HEK293T (cell line): ENCODE results near the gene DBH.

ENCODE experiments used
- CTCF ChIA-PET: fragments of 350-600 bp; formaldehyde crosslinking; extraction: SDS; loops from one replicate; lab custom pipeline; 2021; ENCODE audit warnings: antibody characterized with exemption, inconsistent platforms; lab: Yijun Ruan, JAX
- POLR2A ChIA-PET: fragments of 350-600 bp; formaldehyde crosslinking; extraction: SDS; loops from one replicate; lab custom pipeline; 2020; ENCODE audit warnings: antibody characterized with exemption, inconsistent platforms; lab: Yijun Ruan, JAX
- DNase-seq: peaks from one replicate; pipeline ENCODE4 v3.0.0; 2012; ENCODE audit warnings: mixed read lengths; ENCODE audit errors: extremely low spot score
- ARNT ChIP-seq: fragments of 450-650 bp; IDR thresholded peaks from 2 replicates; pipeline ENCODE4 v1.6.1; 2017; ENCODE audit warnings: mild to moderate bottlenecking
- BHLHE40 ChIP-seq: fragments of 450-650 bp; IDR thresholded peaks from 2 replicates; pipeline ENCODE4 v1.6.1; 2016; ENCODE audit warnings: mild to moderate bottlenecking, moderate library complexity, borderline replicate concordance
- CTBP1 ChIP-seq: fragments of 450-650 bp; IDR thresholded peaks from 2 replicates; pipeline ENCODE4 v1.6.1; 2016; ENCODE audit warnings: borderline replicate concordance
- ELF4 ChIP-seq: fragments of 450-650 bp; IDR thresholded peaks from 2 replicates; pipeline ENCODE4 v1.6.1; 2017; ENCODE audit warnings: antibody characterized with exemption
- FOXA1 ChIP-seq: fragments of 450-650 bp; IDR thresholded peaks from 2 replicates; pipeline ENCODE4 v1.6.1; 2016; ENCODE audit warnings: mild to moderate bottlenecking
- FOXK2 ChIP-seq: fragments of 450-650 bp; IDR thresholded peaks from 2 replicates; pipeline ENCODE4 v1.6.1; 2016; ENCODE audit warnings: mild to moderate bottlenecking
- FOXM1 ChIP-seq: fragments of 450-650 bp; IDR thresholded peaks from 2 replicates; pipeline ENCODE4 v1.6.1; 2017; ENCODE audit warnings: mild to moderate bottlenecking, borderline replicate concordance
- HDGF ChIP-seq: fragments of 450-650 bp; IDR thresholded peaks from 2 replicates; pipeline ENCODE4 v1.6.1; 2017; ENCODE audit warnings: antibody characterized with exemption, borderline replicate concordance
- L3MBTL2 ChIP-seq: fragments of 450-650 bp; conservative IDR thresholded peaks from 2 replicates; pipeline ENCODE4 v1.6.1; 2016; ENCODE audit warnings: mild to moderate bottlenecking
- LEF1 ChIP-seq: fragments of 450-650 bp; IDR thresholded peaks from 2 replicates; pipeline ENCODE4 v1.6.1; 2017; ENCODE audit warnings: mild to moderate bottlenecking, borderline replicate concordance
- NFRKB ChIP-seq: fragments of 450-650 bp; IDR thresholded peaks from 2 replicates; pipeline ENCODE4 v1.6.1; 2016; ENCODE audit warnings: mild to moderate bottlenecking, moderate library complexity
- SP1 ChIP-seq: fragments of 450-650 bp; IDR thresholded peaks from 2 replicates; pipeline ENCODE4 v1.6.1; 2017
- SUZ12 ChIP-seq: fragments of 450-650 bp; IDR thresholded peaks from 2 replicates; pipeline ENCODE4 v1.6.1; 2016; ENCODE audit warnings: mild to moderate bottlenecking
- TARDBP ChIP-seq: fragments of 450-650 bp; IDR thresholded peaks from 2 replicates; pipeline ENCODE4 v1.6.1; 2016
- ZNF384 ChIP-seq: fragments of 450-650 bp; IDR thresholded peaks from 2 replicates; pipeline ENCODE4 v1.6.1; 2016
- TF ChIP-seq, protein P1 (sequence below): fragments of 450-650 bp; IDR thresholded peaks from 2 replicates; pipeline ENCODE4 v1.6.1; 2016

The DBH gene

DNA sequence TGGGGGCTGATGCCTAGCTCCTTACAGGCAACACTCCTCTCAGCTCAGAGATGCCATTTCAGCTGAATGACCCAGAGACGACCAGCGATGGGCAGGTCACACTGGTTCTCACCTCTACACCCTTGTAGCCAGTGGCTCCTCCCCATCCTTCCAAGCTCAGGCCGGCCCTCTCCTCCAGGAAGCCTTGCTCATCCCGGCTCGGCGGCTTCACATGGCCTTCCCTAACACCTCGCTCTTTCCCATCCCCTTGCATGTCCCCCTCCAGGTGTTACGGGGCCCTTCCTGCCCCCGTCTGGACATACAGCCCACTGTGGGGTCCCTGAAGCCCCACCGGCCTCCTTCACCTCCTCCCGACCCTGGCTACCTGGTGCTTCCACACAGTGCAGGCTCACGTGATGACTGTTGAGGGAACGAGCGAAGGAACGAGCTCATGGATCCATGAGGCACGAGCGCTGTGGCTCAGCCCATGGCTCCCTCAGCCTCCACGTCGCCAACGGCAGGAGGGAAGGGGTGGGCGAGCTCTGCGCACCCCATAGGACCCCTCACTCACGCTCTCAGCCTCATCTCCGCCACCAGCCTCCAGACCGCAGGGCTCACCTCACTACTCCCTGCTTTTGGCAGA lies 56.3 kb downstream of the DBH start:
- TF ChIP-seq CTBP1 (no peak), LEF1 (no peak), FOXM1 (no peak), FOXA1 (no peak), SP1 (no peak), NFRKB (no peak), TARDBP (no peak), FOXK2 (no peak), ZNF384 (no peak), ARNT (no peak), HDGF (no peak), L3MBTL2 (no peak), ELF4 (no peak)
- TF ChIP-seq, protein P1, sequence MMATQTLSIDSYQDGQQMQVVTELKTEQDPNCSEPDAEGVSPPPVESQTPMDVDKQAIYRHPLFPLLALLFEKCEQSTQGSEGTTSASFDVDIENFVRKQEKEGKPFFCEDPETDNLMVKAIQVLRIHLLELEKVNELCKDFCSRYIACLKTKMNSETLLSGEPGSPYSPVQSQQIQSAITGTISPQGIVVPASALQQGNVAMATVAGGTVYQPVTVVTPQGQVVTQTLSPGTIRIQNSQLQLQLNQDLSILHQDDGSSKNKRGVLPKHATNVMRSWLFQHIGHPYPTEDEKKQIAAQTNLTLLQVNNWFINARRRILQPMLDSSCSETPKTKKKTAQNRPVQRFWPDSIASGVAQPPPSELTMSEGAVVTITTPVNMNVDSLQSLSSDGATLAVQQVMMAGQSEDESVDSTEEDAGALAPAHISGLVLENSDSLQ, result no peak
- CTCF ChIA-PET, result no interaction called here
- DNase-seq, result no peak
- POLR2A ChIA-PET, result no interaction called here

DNA sequence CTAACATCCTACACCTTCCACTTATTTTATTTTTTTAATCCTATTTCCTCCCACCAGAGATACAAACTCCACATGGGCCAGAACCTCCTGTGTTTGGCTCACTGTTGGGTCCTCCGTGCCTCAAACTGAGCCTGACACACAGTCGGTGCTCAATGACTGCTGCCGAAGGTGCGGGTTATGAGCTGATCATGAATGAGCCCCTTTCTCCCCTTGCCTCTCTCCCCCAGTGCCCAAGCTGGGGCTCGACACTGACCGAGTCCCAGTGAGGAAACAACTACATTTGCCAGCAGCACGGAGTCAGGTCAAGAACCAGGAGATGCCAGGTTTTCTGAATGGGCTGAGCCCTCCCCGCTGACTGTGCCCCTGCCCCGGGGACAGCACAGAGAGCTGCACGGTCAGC lies 57.0 kb downstream of the DBH start:
- POLR2A ChIA-PET, result no interaction called here
- no peak for DNase-seq
- CTCF ChIA-PET, result no interaction called here
- no peak for TF ChIP-seq ARNT
- no peak for TF ChIP-seq TARDBP

DNA sequence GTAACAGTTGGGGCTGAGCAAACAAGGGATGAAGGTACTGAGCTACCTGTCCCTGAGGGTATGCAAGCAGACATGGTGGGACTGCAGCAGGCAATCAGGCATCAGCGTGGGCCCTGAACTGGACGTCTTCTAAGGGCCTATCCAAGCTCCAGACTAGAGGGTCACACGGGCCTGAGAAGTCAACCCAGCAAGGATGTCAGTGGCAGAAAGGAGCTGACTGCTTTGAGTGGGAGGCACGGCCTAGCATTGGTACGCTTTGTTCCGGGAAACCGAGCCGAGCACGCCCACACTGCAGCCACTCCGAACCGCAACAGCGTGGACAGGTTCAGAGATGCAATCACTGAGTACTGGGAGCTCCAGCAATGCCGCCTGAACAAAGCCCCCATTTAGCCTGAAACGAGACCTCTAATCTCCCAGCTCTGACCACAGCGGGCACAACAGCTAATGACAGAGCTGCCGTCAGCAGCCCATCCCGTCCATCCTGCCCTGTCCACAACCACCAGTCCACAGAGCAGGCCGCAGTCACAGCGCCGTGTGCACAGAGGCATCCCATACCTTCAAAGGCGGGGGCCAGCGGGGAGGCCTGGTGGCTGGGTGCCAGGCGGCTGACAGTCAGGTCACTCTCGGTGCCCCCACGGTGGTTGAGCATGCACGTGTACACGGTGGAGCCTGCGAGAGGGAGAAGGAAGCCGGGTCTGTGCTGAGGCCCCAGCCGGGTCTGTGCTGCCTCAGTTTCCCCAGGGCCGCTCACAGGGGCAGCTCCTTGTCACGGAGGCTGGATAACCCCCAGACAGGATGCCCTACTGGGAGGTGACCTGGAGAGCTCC lies 57.8 kb downstream of the DBH start:
- DNase-seq, result no peak
- TF ChIP-seq BHLHE40 (no peak), HDGF (no peak), L3MBTL2 (no peak), ZNF384 (no peak), FOXK2 (no peak), SUZ12 (no peak), ELF4 (no peak), TARDBP (no peak), LEF1 (no peak), FOXM1 (no peak), CTBP1 (no peak), SP1 (no peak)
- TF ChIP-seq, protein P1, result no peak
- ChIA-PET CTCF (no interaction called here), POLR2A (no interaction called here)

DNA sequence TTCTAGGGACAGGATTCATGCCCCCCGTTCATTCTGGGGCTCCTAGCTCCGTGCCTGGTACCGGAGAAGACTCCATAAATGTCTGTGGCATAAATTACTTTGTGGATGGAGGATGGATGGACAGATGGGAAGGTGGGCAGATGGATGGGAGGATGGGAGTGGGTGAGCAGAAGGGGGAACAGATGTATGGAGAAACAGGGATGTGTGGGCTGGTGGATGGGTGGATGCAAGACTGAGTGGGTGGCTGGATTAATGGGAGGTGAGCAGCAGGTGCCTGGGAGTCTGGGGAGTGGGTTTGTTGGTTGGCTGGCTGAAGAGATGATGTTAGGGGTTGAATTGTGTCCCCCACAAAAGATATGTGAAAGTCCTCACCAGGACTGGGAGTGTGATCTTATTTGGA lies 58.5 kb downstream of the DBH start:
- ChIA-PET POLR2A (no interaction called here), CTCF (no interaction called here)
- TF ChIP-seq SP1, result no peak
- no peak for TF ChIP-seq FOXK2
- TF ChIP-seq BHLHE40, result no peak
- no peak for TF ChIP-seq NFRKB
- no peak for TF ChIP-seq L3MBTL2
- TF ChIP-seq HDGF, result no peak
- no peak for TF ChIP-seq SUZ12
- no peak for TF ChIP-seq ARNT
- no peak for TF ChIP-seq LEF1
- no peak for TF ChIP-seq ZNF384
- no peak for DNase-seq

DNA sequence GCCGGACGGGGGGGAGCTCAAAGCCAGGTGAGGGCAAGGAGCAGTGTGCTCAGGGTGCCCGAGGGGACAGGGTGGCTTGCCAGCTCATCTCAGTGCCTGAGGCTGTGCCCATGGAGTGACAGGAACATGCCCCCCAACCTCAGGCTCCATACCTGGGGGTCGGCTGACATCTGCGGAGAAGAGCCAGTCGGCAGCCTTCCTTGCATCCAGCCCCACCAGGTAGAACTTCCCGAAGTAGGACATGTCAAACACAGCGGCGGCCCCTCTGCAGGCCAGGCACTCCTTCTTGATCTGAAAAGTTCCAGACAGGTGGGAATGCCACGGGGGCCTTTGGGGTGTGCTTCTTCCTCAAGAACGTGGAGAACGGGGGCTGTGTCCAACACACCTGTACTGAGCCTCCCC lies 59.9 kb downstream of the DBH start:
- ChIA-PET POLR2A (no interaction called here), CTCF (no interaction called here)
- no peak for TF ChIP-seq L3MBTL2
- no peak for TF ChIP-seq FOXM1
- TF ChIP-seq FOXK2, result no peak
- TF ChIP-seq NFRKB, result no peak
- no peak for TF ChIP-seq FOXA1
- no peak for TF ChIP-seq CTBP1
- TF ChIP-seq LEF1, result no peak
- no peak for DNase-seq

DNA sequence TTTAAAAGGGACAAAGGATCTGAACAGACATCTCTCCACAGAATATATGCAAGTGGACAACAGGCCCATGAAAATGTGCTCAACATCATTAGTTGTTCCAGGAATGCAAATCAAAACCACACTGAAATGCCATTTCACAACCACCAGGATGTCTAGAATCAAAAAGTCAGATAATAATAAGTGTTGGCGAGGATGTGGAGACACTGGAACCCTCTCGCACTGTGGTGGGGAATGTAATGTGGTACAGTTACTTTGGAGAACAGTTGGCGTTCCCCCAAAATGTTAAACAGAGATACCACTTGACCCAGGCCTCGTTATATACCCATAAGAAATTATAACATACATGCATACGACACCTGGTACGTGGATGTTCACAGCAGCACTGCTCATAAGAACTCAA lies 63.4 kb downstream of the DBH start:
- no peak for DNase-seq
- ChIA-PET POLR2A (no interaction called here), CTCF (no interaction called here)
- TF ChIP-seq CTBP1 (no peak), ARNT (no peak), FOXA1 (no peak), LEF1 (no peak), SUZ12 (no peak), L3MBTL2 (no peak), SP1 (no peak), TARDBP (no peak), FOXM1 (no peak), HDGF (no peak)

DNA sequence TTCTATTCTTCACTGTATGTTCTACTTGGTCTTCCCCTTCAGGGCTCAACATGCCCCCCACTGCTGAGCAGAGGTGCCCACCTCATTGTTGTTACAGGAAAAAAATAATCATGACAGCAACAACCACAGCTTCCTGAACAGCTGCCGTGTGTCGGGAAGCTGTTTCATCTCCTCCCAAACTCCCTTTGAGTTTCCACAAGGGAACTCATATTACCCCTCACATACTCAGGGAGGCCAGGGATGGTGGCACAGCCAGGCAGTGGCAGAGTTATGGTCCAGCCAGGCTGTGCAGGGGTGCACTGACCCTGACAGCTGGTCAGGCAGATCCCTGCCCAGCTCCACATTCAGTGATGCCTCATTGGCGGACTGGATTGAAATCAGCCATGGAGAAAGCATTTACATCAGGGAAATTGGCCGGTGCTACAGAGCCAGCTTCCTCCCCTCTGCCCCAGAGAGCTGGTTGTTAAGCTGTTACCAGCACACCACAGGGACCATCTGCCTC lies 64.7 kb downstream of the DBH start:
- CTCF ChIA-PET, result no interaction called here

More for the DNA sequence above, 64.7 kb downstream of the DBH start:
- POLR2A ChIA-PET, result no interaction called here
- TF ChIP-seq ARNT, result no peak
- no peak for TF ChIP-seq CTBP1
- no peak for TF ChIP-seq SP1
- TF ChIP-seq LEF1, result no peak
- TF ChIP-seq L3MBTL2, result no peak
- no peak for TF ChIP-seq FOXM1
- no peak for TF ChIP-seq NFRKB
- no peak for TF ChIP-seq ELF4
- no peak for TF ChIP-seq SUZ12
- no peak for TF ChIP-seq FOXA1
- no peak for TF ChIP-seq ZNF384
- no peak for TF ChIP-seq HDGF
- TF ChIP-seq, protein P1, result no peak
- no peak for TF ChIP-seq BHLHE40
- no peak for TF ChIP-seq TARDBP
- TF ChIP-seq FOXK2, result no peak
- no peak for DNase-seq
